Measurements from ENCODE around the gene TRIM52. TPM values are rescaled to one million over a fixed set of nuclear protein-coding genes. Genes with fewer than 3 reads are reported as not detected.

TRIM52 gene
- polyA plus RNA-seq, 1 of the 3 experiments (the other 2 are of a cell fraction) = 6.4 TPM

DNA sequence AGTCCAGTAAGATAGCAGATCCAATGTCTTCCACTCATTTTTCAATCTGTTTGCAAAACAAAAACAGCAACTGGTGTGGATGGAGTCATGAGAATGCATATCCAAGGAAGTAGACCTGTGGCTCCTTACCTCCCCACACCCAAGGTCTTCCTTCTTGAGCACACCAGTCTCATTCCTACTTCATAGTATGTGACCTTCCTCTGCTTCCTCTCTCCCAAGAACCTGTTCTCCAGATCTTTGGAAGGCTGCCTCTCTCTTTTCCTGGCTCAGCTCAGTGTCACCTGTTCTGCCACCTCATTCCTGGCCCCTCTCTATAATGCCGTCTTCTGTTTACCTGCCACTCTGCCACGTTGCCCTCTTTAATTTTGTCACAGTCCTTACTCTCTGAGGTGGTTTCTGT is 48.0 kb downstream of the TRIM52 start (continued):
- no peak for TF ChIP-seq MXI1 (IDR thresholded peaks at IDR 0.05; ENCODE audit: low read depth, low read length)
- no peak for TF ChIP-seq JUND (IDR thresholded peaks at IDR 0.05)
- TF ChIP-seq, protein P1, sequence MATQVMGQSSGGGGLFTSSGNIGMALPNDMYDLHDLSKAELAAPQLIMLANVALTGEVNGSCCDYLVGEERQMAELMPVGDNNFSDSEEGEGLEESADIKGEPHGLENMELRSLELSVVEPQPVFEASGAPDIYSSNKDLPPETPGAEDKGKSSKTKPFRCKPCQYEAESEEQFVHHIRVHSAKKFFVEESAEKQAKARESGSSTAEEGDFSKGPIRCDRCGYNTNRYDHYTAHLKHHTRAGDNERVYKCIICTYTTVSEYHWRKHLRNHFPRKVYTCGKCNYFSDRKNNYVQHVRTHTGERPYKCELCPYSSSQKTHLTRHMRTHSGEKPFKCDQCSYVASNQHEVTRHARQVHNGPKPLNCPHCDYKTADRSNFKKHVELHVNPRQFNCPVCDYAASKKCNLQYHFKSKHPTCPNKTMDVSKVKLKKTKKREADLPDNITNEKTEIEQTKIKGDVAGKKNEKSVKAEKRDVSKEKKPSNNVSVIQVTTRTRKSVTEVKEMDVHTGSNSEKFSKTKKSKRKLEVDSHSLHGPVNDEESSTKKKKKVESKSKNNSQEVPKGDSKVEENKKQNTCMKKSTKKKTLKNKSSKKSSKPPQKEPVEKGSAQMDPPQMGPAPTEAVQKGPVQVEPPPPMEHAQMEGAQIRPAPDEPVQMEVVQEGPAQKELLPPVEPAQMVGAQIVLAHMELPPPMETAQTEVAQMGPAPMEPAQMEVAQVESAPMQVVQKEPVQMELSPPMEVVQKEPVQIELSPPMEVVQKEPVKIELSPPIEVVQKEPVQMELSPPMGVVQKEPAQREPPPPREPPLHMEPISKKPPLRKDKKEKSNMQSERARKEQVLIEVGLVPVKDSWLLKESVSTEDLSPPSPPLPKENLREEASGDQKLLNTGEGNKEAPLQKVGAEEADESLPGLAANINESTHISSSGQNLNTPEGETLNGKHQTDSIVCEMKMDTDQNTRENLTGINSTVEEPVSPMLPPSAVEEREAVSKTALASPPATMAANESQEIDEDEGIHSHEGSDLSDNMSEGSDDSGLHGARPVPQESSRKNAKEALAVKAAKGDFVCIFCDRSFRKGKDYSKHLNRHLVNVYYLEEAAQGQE (IDR thresholded peaks at IDR 0.05; ENCODE audit: low read depth, low read length) = no peak
- TF ChIP-seq FOXJ3 (CRISPR knock-in tag; IDR thresholded peaks at IDR 0.05) = no peak
- no peak for TF ChIP-seq RFX5 (IDR thresholded peaks at IDR 0.05; ENCODE audit: low read length)
- no peak for TF ChIP-seq YY1 (IDR thresholded peaks at IDR 0.05; ENCODE audit: low read depth)
- no peak for TF ChIP-seq MAX (IDR thresholded peaks at IDR 0.05; ENCODE audit: low read depth)

GRCh38 chr5:181212080-181212479 is 48.9 kb downstream of the TRIM52 start:
- Histone ChIP-seq H3K27ac (ENCODE audit: low read depth in 2 of 2, low read length in 1 of 2) (no peak overlapping the region), H3K4me3 (ENCODE audit: low read depth in 2 of 2, low read length in 1 of 2) (no peak overlapping the region), H3K9ac (no peak overlapping the region), H2AFZ (ENCODE audit: low read depth) (no peak overlapping the region), H3K36me3 (replicated peaks in 1 of 2; ENCODE audit: control insufficient read depth in 1 of 2, insufficient read depth in 2 of 2, low read length in 1 of 2) (no peaks in the 10 kb centered on the region), H3K4me2 (no peak overlapping the region), H3F3A (replicated peaks; ENCODE audit: insufficient read depth) (peaks cover 22% of the 10 kb centered on the region), H4K20me1 (ENCODE audit: insufficient read depth) (no peaks in the 10 kb centered on the region; the same call in 1 of the 2 replicates), H3K9me2 (no peaks in the 10 kb centered on the region), H3K4me1 (ENCODE audit: control insufficient read depth in 1 of 2, insufficient read depth in 2 of 2, low read depth in 1 of 2, low read length in 1 of 2) (peaks cover 0 to 4% of the 10 kb centered on the region in 2 experiments; a peak in 1 of 4 replicates), H3K9me3 (no peaks in the 10 kb centered on the region), H3K27me3 (ENCODE audit: insufficient read depth) (no peaks in the 10 kb centered on the region), H3K79me2 (ENCODE audit: insufficient read depth) (no peaks in the 10 kb centered on the region)
- WGBS (ENCODE audit: low lambda C conversion rate) = 85% methylated on average over 6 of the region's 6 CpGs
- DNase-seq = no peak
- POLR2A ChIA-PET = no interaction called here
- CTCF ChIA-PET = interaction anchor here (1.2 to 1.9 kb wide), 3 partner anchors 11 to 28 kb away, joined by 3 to 4 read pairs (median 4); no protein-coding TSS in a partner anchor
- TF ChIP-seq CHD2 (IDR thresholded peaks at IDR 0.05; ENCODE audit: low read length, partially characterized antibody) (no peak), MEF2A (IDR thresholded peaks at IDR 0.05; ENCODE audit: borderline replicate concordance, low read depth) (no peak), SIN3A (IDR thresholded peaks at IDR 0.05; ENCODE audit: borderline replicate concordance, low read depth, low read length) (no peak), IRF3 (IDR thresholded peaks at IDR 0.05; ENCODE audit: low read depth, low read length) (no peak), EZH2phosphoT487 (IDR thresholded peaks at IDR 0.05; ENCODE audit: borderline replicate concordance, low read depth) (no peak), ELF1 (IDR thresholded peaks at IDR 0.05) (no peak), YY1 (IDR thresholded peaks at IDR 0.05; ENCODE audit: low read depth) (no peak), POLR2AphosphoS5 (IDR thresholded peaks at IDR 0.05; ENCODE audit: low read depth, low read length) (no peak), RXRA (IDR thresholded peaks at IDR 0.05; ENCODE audit: borderline replicate concordance, low read depth) (no peak), RAD21 (IDR thresholded peaks at IDR 0.05; ENCODE audit: low read length) (no peak), MXI1 (IDR thresholded peaks at IDR 0.05; ENCODE audit: low read depth, low read length) (no peak), EP300 (IDR thresholded peaks at IDR 0.05; ENCODE audit: borderline replicate concordance in 1 of 2, low read depth in 1 of 2, low read length in 1 of 2) (no peak), NRF1 (IDR thresholded peaks at IDR 0.05; ENCODE audit: low read depth, low read length) (no peak), GABPA (IDR thresholded peaks at IDR 0.05; ENCODE audit: low read depth) (no peak), PBX3 (IDR thresholded peaks at IDR 0.05) (no peak)
- TF ChIP-seq, protein P1 (IDR thresholded peaks at IDR 0.05; ENCODE audit: low read depth, low read length) = no peak

Data from SK-N-SH (cell line).